IPS DF 4.7 (cell line): ENCODE data around the gene PDE11A.

Experiments used
- DNase-seq: peaks from one replicate; pipeline ENCODE4 v3.0.0-alpha.2; 2013; ENCODE audit warnings: low spot score; ENCODE audit errors: extremely low read depth

PDE11A gene

GRCh38 chr2:177923323-177923722 lies 149.3 kb downstream of the PDE11A start:
- DNase-seq: no peak

DNA sequence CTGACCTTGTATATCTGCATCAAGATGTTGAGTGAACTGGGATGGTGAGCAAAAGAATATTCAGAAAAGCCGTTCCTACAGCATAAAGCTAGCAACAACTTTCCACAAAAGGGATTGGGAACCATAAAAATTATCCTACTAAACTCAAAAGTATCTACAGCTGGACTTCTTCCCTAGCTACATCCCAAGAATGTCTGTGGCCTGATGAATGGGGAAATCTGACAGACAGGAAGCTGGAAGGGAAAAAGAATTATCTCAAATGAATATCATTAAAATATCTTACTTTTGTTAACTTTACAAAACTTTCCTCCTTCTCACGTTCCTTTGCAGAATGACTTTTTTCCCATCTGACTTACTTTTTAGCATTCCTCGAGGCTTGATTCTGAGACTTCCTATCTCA lies 150.9 kb downstream of the PDE11A start:
- no peak for DNase-seq

DNA sequence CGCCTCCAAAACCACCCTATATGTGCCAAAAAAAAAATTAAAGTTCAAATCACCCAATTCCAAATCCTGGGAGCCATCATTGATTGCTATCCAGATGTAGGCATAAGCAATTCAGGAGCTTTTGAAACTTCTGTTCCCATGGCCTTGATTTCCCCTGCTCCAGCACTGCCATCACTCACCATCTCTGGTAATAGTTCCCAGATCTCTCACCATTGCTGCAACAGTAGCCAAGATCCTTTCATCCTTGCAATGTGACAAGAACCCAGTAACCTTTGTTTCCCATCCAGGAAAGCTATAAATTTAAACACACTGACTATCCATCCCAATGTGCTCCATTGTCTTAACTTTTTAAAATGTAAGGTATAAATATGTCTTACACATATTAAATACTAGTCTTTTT lies 155.4 kb downstream of the PDE11A start:
- no peak for DNase-seq

- DNase-seq: no peak
Observed at GRCh38 chr2:177916342-177916741, 156.2 kb downstream of the PDE11A start.

- no peak for DNase-seq
Observed at GRCh38 chr2:177914247-177914646, 158.3 kb downstream of the PDE11A start.

DNA sequence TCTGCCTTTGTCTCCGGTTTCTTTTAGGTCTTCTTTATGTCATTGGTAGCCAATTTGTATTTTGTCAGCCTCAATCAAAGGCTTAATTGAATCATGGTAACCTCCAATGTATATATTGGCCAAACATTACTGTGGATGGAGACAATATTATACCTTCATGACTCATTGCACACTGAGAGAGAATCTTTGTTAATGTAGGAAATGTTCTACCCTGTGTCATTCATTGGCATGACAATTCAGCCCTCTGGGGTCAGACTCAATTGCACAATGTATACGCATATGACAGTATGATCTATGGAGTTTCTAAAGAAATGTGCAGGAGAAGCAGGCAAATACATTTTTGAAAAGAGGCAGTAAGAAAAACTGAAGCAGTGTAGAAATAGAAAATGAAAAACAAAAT lies 162.6 kb downstream of the PDE11A start:
- no peak for DNase-seq

- no peak for DNase-seq
Observed at GRCh38 chr2:177908824-177909223, 163.8 kb downstream of the PDE11A start.

DNA sequence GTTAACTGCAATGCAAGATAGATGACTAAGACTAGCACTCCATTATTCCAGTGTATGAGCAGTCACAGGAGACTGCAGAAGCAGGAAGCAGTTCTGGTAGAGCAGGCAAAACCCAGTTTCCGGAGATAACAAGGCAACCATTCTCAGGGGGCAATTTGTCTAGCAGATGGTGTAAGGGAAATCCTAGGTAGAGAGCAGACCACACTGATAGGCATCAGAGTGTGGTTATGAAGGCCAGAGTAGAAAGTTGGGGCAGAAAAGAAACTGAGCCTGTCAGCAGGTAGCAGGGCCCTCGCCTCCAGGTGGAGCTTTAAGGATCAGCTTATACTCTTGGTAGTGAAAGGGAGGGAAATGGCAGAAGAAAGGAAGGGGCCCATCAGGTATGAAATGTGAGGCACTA lies 164.4 kb downstream of the PDE11A start:
- DNase-seq: no peak

GRCh38 chr2:177906041-177906718 lies 166.4 kb downstream of the PDE11A start:
- DNase-seq: peak; percentile 44

DNA sequence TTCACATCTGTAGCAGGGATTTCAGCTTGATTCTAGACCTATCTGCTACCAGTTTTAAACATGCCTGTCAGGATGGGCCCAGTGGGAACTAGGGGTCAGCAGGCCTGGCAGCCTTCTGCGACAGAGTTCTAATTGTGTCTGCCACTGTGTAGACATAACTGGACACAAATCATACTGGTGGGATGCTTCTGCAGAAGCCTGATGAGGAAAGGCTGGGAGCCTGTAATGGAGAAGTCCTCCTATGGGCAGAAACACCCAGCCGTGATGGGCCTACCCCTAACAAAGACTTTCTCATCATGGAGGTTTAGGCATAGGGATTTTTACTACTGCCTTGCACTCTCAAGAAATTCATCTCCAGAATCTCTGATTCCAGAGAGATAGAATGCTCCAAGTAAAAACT lies 166.9 kb downstream of the PDE11A start:
- DNase-seq: no peak

GRCh38 chr2:177902395-177903163 lies 170.0 kb downstream of the PDE11A start:
- no peak for DNase-seq

DNA sequence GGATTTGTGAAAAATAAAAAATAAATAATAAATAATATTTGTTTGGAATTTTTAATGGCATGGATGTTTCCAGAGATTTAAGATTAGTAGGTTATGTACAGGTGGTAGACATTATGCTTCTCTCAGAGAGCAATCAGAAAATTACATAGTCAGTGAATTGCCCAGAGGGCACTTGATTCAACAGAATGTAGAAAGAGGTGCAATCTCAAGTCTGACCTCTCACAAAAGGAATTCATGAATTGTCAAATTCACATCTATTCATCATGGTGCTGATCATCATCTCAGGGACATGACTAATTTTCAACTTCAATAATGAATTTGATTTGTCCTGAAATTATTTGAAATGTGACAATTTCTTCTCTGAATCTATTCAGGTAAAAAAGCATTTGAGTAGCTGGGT lies 172.5 kb downstream of the PDE11A start:
- DNase-seq: no peak

DNA sequence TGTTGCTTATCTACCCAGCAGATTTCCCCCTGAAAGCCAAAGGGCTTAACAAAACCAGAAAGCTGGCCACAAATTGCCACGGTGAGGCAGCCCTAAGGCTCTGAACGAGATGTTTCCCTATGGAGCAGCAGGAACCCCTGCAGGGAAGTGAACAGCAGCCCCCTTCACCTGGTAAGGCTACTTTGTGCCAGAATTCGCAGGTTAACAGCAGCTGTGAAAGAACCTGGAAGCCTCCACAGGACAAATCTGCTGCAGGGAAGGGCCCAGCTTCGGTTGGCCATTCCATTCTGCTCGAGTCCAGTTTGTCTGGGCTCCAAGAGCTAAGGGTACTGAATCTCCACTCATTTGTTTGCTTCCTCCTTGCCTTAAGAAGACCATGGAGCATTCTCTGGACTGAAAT lies 175.3 kb downstream of the PDE11A start:
- no peak for DNase-seq

- DNase-seq: no peak
Observed at GRCh38 chr2:177896587-177896986, 176.0 kb downstream of the PDE11A start.

DNA sequence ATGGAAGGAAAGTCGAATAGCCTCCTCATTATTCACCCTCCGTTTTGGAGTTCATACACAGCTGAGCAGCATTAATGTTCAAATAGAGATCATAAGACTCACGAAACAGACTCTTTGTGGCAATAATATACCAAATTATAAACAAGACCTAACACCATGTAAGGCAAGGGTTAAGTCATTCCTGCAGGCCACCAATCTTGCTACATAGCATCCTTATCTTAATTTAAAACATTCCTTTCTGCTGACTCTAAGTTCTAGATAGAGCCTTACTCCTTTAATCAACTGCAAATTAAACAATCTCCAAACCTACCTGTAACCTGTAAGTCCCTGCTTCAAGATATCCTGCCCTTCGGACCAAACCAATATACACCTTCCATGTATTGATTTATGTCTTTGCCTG lies 178.0 kb downstream of the PDE11A start:
- no peak for DNase-seq

GRCh38 chr2:177893880-177894279 lies 178.7 kb downstream of the PDE11A start:
- no peak for DNase-seq

DNA sequence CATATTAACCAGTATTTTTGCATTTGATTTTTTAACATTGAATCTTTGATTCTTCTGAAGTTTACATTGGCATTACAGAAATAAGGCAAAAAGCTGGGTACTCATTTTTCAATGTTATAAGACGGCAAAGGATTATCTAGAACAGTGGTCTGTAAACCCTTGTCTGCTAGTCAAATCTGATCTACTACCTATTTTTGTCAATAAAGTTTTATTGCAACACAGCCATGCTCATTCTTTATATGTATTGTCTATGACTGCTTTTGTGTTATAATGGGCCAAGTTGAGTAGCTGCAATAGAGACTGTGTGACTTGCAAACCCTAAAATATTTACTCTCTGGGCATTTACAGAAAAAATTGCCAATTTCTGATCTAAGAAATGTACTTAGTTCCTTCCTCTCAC lies 181.0 kb downstream of the PDE11A start:
- DNase-seq: no peak

DNA sequence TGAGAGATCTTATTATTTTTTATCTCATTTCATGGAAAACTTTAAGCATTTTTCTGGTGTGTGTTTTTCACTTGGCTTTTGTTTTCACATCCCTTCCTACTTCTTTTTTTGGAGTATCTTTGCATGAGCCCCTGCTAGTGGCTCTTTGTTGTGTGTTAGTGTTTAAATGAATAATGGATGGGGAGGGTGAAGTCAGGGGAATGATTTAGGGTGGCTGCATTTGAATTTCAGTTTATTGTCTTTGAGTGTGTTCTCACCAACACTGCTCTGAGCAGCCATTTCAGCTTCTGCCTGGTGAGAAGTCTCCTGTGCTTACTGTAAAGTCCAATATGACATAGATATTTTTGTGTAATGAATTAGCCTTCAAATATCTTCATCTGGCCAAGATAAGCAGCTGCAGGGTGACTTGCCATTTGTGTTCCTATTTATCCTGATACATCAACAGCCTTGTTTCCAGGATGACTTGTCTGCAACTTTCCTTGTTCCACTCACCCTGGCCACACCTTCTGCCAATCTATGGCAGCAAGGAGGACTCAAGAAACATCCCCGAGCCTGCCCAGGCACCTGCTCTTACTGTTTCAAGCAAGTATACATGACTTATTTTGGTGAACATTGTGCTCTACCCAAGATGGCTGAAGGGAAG lies 182.6 kb downstream of the PDE11A start:
- no peak for DNase-seq

GRCh38 chr2:177888581-177888980 lies 184.0 kb downstream of the PDE11A start:
- DNase-seq: no peak

- DNase-seq: no peak
Observed at GRCh38 chr2:177887722-177888121, 184.9 kb downstream of the PDE11A start.

DNA sequence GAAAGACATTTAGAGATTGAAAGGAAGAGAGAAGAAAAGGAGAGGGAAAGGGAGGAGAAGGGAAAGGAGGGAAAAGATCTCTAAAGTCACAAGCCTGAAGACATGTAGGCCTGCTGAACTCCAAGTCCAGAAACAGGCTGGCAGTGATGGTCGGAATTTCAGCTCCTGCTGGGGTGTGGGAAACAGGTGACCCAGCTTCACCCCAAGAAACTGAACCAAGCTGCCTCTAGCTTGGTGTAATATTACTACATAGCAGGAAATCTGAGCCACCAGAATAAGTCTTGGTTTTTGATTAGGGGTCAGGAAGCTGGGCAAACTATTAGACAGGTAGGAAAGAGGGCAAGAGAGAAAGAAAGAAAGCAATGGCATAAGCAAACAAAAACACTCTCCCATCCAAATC lies 185.8 kb downstream of the PDE11A start:
- DNase-seq: no peak

DNA sequence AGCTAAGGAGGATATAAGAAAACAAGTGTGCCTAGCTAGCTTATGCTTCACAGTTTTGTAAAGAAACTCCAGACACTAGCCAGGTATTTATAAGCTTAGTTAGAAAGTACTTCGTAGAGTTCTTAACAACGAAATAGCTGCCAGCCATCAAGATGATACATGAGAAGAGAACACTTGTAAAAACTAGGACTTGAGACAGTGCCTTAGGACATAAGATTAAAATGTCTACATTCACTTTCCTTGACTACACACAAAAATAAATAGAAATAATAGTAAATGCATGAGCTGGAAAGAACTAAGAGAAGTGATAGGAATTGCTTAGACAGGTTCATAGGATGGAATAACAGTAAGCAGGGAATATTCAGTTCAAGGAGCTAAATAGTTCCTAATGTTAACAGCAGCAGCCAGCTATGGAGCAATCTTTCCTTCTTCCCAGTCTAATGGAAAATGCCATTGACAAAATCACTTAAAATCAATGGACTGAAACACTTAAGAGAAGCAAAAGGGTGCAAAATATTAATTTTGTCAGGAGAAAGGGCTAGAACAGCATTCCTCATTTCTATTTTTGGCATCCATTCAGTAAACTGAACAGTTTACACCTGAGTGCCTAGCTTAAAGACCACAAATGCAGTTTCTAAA lies 186.6 kb downstream of the PDE11A start:
- no peak for DNase-seq
